HTR-8/SVneo (cell line): Measurements from ENCODE around the gene KCNJ10.

Source experiments
- DNase-seq: peaks from one replicate; pipeline ENCODE4 v3.0.0; 2011; ENCODE audit warnings: low spot score, mixed read lengths; ENCODE audit not compliant: insufficient read length
- FAIRE-seq: peaks from 2 replicates; lab custom pipeline; 2011; peaks lifted over from hg19 to GRCh38; lab: Jason Lieb, UNC

Gene KCNJ10

GRCh38 chr1:160101037-160101716 lies 31.2 kb upstream of the KCNJ10 start:
- FAIRE-seq (peak; percentile 16), DNase-seq (peak; percentile 76)

DNA sequence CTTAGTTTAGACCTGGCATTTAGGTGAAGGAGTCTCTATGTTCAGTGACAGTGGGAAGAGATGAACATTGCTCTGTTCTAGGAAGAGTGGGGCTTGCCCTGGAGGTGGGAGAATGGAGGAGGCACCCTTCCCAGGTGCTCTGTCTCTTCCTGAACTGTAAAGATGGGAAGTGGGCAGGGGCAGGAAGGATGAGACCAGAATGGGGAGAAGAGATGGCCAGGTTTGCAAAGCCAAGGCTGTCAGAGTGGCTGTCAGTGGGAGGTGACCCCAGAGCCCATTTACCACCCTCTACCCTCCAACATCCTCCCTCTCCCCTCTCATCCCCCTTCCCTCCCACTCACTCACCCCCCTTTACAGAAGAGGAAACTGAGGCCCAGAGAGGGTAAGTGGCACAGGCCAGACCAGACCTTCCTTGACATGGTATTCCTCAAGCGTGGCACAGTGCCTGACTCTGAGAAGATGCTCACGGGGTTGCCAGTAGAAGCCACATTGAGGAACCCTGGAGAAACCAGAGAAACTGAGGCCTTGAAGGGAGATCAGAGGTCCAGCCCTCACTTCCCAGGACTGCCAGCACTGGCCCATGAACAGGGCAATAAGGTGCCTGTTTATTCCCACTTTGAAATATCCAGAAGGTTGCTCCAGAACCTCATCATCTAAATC lies 29.9 kb upstream of the KCNJ10 start:
- FAIRE-seq = no peak

GRCh38 chr1:160098852-160099561 lies 29.0 kb upstream of the KCNJ10 start:
- DNase-seq = peak; percentile 91
- no peak for FAIRE-seq

More for the DNA sequence above, 29.9 kb upstream of the KCNJ10 start:
- no peak for DNase-seq

GRCh38 chr1:160097911-160098851 lies 28.2 kb upstream of the KCNJ10 start, which contains the start of gene IGSF8:
TSS of gene IGSF8 (minus strand) at chr1:160098619. CDS start at chr1:160098472, 147 bp downstream.
- FAIRE-seq = no peak
- DNase-seq = peak; percentile 77

DNA sequence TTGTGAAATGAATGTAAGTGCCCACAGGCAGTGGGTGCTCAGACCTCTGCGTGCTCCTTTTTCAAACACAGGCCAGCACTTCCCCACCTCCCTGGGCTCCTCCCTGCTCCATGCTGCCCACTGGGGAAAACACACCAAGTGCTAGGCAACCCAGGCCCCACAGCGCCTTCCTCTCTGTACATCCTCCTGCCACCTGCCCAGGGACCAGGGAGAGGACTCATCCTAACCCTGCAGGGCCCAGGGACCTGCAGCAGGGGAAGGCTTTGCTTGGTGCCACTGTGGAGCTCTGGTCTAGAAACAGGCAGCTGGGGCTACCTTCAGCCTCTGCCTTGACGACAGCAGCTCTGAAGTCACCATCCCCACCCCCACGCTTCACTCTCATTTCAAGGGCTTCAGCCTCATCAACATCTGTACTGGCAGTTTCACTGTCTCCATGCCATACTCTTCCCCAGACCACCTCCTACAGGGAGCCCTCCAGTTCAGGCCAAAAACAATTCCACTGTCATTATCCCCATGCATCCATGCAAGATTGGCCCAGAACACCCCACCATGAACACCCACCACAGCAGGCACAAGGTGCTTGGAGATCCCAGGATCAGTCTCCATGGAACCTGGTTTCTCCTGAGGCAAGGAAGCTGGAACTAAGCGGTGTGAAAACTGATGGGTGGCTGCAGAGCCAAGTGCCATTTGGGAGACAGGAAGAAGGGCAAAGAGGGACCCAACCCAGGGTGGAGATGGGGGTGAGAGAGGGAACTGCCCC lies 27.4 kb upstream of the KCNJ10 start:
- no peak for FAIRE-seq
- no peak for DNase-seq

- DNase-seq (no peak), FAIRE-seq (no peak)
These were observed 26.5 kb upstream of the KCNJ10 start for GRCh38 chr1:160096274-160097116.

DNA sequence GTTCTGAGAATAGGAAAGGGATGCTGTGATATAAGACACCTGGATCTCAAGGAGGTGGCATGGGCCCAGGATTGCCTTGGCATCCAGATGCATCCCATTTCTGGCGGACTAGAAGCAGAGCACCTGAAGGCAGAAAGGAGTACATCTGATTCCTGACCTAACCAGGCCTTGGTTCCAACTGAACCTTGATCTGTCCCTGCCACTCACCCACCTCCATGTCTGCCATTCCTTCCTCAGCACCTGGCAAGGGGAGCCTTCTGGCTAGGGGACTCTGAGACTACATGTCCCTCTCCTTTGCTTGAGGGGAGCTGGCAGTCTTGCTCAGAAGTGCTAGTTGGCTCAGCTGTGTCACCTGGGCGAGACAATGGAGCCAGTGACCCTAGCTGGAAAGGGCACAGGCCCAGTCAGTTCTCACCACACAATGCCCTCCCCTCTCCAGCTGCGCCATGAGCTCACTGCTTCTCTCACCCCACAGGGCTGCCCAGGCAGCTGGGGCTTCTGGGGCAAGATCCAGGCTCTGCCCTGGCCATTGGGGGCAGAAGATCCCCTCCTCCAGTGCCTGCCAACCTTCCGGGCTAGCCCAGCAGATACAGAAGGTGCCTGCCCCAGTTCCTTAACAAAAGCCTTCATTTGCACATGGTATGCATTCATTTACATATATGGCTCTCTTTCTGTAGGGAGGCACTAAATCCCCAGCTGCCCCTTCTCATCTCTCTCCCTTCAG lies 25.6 kb upstream of the KCNJ10 start:
- no peak for FAIRE-seq
- no peak for DNase-seq

DNA sequence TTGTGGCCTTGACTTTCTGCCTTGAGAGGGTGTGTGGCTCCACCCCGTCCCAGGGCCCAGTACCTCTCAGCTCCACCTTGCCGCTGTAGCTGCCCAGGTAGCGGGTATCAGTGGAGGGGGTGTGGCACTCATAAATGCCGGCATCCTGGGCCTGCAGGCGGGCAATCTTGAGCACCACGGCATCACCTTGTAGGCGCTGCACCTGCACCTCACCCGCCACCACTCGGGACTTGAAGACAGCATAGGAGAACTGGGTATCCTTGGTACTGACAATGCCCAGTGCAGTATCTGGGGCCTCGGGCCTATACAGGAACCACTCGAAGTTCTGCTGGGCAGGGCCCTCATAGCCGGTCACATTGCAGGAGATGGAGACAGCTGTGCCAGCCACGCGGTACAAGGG lies 24.8 kb upstream of the KCNJ10 start:
- FAIRE-seq (no peak), DNase-seq (no peak)

GRCh38 chr1:160094291-160094625 lies 24.3 kb upstream of the KCNJ10 start:
- DNase-seq = no peak
- no peak for FAIRE-seq

GRCh38 chr1:160093624-160094290 lies 23.8 kb upstream of the KCNJ10 start:
- no peak for FAIRE-seq
- no peak for DNase-seq

- DNase-seq = no peak
- no peak for FAIRE-seq
These were observed 23.1 kb upstream of the KCNJ10 start for GRCh38 chr1:160093069-160093395.

- no peak for DNase-seq
- FAIRE-seq = no peak
These were observed 22.6 kb upstream of the KCNJ10 start for GRCh38 chr1:160092366-160093068.

DNA sequence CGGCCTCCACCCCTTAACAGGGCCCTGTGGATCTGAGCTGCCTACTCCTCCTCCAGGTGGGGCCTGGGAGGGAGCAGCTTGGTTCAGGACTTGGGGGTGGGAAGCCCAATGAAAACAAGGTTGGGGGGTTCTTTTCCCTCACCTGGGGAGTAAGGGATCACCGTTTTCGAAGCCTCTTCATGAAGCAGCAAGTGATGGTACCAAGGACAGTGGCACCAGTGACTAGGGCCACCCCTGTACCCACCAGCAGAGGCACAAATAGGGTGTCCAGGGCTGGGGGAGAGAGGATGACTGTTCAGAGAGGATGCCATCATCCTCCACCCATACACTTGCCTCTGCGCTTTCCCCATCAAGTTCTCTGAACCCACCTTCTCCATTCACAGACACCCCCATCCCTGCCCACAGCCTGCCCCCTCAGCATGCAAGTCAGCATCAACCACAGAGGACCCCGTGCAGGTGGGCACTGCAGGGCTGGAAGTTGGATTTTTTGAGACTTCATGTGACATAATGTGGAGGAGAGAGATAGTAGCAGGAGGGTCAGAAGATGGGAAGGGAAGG lies 21.8 kb upstream of the KCNJ10 start:
- DNase-seq (no peak), FAIRE-seq (no peak)

GRCh38 chr1:160090760-160091159 lies 20.8 kb upstream of the KCNJ10 start:
- no peak for DNase-seq
- FAIRE-seq = no peak

GRCh38 chr1:160089883-160090282 lies 19.9 kb upstream of the KCNJ10 start:
- DNase-seq (no peak), FAIRE-seq (no peak)

GRCh38 chr1:160087118-160087662 lies 17.2 kb upstream of the KCNJ10 start:
- DNase-seq (no peak), FAIRE-seq (no peak)
